HEK293T (cell line): Measurements from ENCODE around the gene FBP2.

Source experiments
- CTBP1 ChIP-seq: fragments of 450-650 bp; IDR thresholded peaks from 2 replicates; pipeline ENCODE4 v1.6.1; 2016; ENCODE audit warnings: borderline replicate concordance
- FOXA1 ChIP-seq: fragments of 450-650 bp; IDR thresholded peaks from 2 replicates; pipeline ENCODE4 v1.6.1; 2016; ENCODE audit warnings: mild to moderate bottlenecking
- FOXM1 ChIP-seq: fragments of 450-650 bp; IDR thresholded peaks from 2 replicates; pipeline ENCODE4 v1.6.1; 2017; ENCODE audit warnings: mild to moderate bottlenecking, borderline replicate concordance
- HDGF ChIP-seq: fragments of 450-650 bp; IDR thresholded peaks from 2 replicates; pipeline ENCODE4 v1.6.1; 2017; ENCODE audit warnings: antibody characterized with exemption, borderline replicate concordance
- TARDBP ChIP-seq: fragments of 450-650 bp; IDR thresholded peaks from 2 replicates; pipeline ENCODE4 v1.6.1; 2016

DNA sequence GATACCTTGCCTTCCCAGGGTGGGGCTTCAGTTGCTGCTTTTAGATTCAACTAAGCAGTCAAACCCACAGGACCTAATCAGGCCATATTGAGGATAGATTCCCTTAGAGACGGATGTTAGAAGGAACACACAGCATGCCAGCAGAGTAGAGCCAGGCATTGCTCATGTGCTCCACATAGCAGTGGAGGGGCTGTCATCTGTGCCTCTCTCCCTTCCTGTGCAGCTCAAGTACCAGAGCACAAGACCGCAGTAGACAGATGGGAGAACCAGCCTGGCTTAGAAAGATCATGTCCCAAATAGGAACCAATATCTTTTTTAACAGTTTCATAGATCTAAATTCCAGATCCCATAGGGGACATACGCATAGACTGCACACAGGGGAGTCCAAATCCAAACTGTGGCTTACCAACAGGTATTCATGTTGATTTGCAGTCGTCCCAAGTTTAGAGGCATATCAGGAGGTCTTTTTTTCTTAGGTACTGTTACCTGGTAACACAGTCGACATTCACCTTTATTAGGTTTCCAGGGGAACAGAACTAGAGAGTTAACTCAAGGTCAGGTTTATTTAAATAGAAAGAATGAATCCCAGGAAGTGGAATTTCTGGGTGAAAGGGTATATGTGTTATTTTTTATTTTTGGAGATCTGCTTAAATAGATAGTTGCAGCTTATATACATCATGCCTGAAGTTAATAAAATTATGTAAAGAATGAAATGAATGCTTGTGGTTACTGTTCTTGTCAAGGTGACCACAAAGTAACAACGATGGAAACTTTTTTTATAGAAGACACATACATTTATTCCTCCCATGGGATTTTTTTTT is 82.3 kb downstream of the FBP2 start:
- TF ChIP-seq CTBP1 (no peak), FOXA1 (no peak), FOXM1 (no peak), TARDBP (no peak), HDGF (no peak)
